ENCODE results near the gene ZFR2. TPM values are rescaled to one million over a fixed set of nuclear protein-coding genes. Genes with fewer than 3 reads are reported as not detected.
A peak's percentile ranks its signal among the peaks of the same experiment; 100 is the strongest.

The ZFR2 gene
- polyA plus RNA-seq, 2 of the 4 experiments (the other 2 are of a cell fraction) = 0.14 to 0.30 TPM

- POLR2A ChIA-PET = no interaction called here
Observed at GRCh38 chr19:3910105-3910504, 41.3 kb upstream of the ZFR2 start.

GRCh38 chr19:3908266-3909054 lies 39.6 kb upstream of the ZFR2 start:
- Histone ChIP-seq H3K27ac (no peak overlapping the region), H3K4me2 (no peak overlapping the region), H3K4me1 (no peaks in the 10 kb centered on the region), H3K9me3 (peaks cover 8% of the 10 kb centered on the region), H3K4me3 (no peak overlapping the region)
- ATAC-seq = peak; percentile 60 to 74; a peak in 4 of 6 replicates
- ChIA-PET CTCF (no interaction called here), POLR2A (no interaction called here)
- 56% methylated on average over 8 of the region's 14 CpGs for WGBS (ENCODE audit: missing lambda C conversion rate)
- DNase-seq (ENCODE audit: low read depth in 1 of 2, low spot score in 1 of 2) = no peak
- TF ChIP-seq CHD2 (IDR thresholded peaks at IDR 0.05; ENCODE audit: low read length, partially characterized antibody) (no peak), ZSCAN20 (CRISPR knock-in tag; IDR thresholded peaks at IDR 0.05) (no peak), HMGXB4 (CRISPR knock-in tag; IDR thresholded peaks at IDR 0.05; ENCODE audit: borderline replicate concordance) (no peak), EP300 (IDR thresholded peaks at IDR 0.05) (no peak), BHLHE40 (IDR thresholded peaks at IDR 0.05; ENCODE audit: low read depth, low read length) (no peak), EHMT2 (IDR thresholded peaks at IDR 0.05; ENCODE audit: low read depth) (no peak), CTCF (IDR thresholded peaks at IDR 0.05) (no peak), HOXA7 (CRISPR knock-in tag; IDR thresholded peaks at IDR 0.05) (no peak), CBX2 (IDR thresholded peaks at IDR 0.05; ENCODE audit: borderline replicate concordance, low read depth) (no peak), MAX (IDR thresholded peaks at IDR 0.05) (no peak), CEBPB (IDR thresholded peaks at IDR 0.05) (no peak), ZFP36 (IDR thresholded peaks at IDR 0.05; ENCODE audit: borderline replicate concordance, partially characterized antibody) (no peak), HEYL (CRISPR knock-in tag; IDR thresholded peaks at IDR 0.05) (no peak), GATA3 (IDR thresholded peaks at IDR 0.05; ENCODE audit: borderline replicate concordance) (no peak)
- FAIRE-seq = no peak

More at GRCh38 chr19:3910105-3910504, 41.3 kb upstream of the ZFR2 start:
- H3K4me3 ChIP-seq = no peak overlapping the region
- CTCF ChIA-PET = interaction anchor here (1.3 kb wide), 1 partner anchor 88 kb away, joined by 3 read pairs; no protein-coding TSS in a partner anchor
- no peaks in the 10 kb centered on the region for H3K4me1 ChIP-seq
- no peak overlapping the region for H3K27ac ChIP-seq
- FAIRE-seq (no peak), DNase-seq (ENCODE audit: low read depth in 1 of 2, low spot score in 1 of 2) (no peak), ATAC-seq (no peak)
- TF ChIP-seq ZSCAN20 (CRISPR knock-in tag; IDR thresholded peaks at IDR 0.05) = no peak
- TF ChIP-seq EHF (CRISPR knock-in tag; IDR thresholded peaks at IDR 0.05) = no peak
- no peak for TF ChIP-seq MYC (IDR thresholded peaks at IDR 0.05; ENCODE audit: borderline replicate concordance, low read length)
- no peak for TF ChIP-seq GATA3 (IDR thresholded peaks at IDR 0.05; ENCODE audit: borderline replicate concordance)
- TF ChIP-seq CEBPB (IDR thresholded peaks at IDR 0.05) = no peak
- no peak for TF ChIP-seq EHMT2 (IDR thresholded peaks at IDR 0.05; ENCODE audit: low read depth)
- TF ChIP-seq CHD2 (IDR thresholded peaks at IDR 0.05; ENCODE audit: low read length, partially characterized antibody) = no peak
- no peak for TF ChIP-seq ZFP36 (IDR thresholded peaks at IDR 0.05; ENCODE audit: borderline replicate concordance, partially characterized antibody)
- no peak for TF ChIP-seq ZNF302 (CRISPR knock-in tag; IDR thresholded peaks at IDR 0.05)
- no peak for TF ChIP-seq EP300 (IDR thresholded peaks at IDR 0.05)
- TF ChIP-seq POLR2A (IDR thresholded peaks at IDR 0.05; ENCODE audit: low read length) = no peak
- TF ChIP-seq RNF2 (IDR thresholded peaks at IDR 0.05; ENCODE audit: borderline replicate concordance, low read depth) = no peak
- TF ChIP-seq ATOH8 (CRISPR knock-in tag; IDR thresholded peaks at IDR 0.05; ENCODE audit: low read depth) = no peak
- TF ChIP-seq TP53 (CRISPR knock-in tag; IDR thresholded peaks at IDR 0.05) = no peak
- no peak for TF ChIP-seq MAZ (IDR thresholded peaks at IDR 0.05; ENCODE audit: borderline replicate concordance, low read depth, low read length)
- no peak for TF ChIP-seq MAFK (IDR thresholded peaks at IDR 0.05; ENCODE audit: partially characterized antibody)
- no peak for TF ChIP-seq RAD21 (conservative IDR thresholded peaks at IDR 0.05 in 1 of 2, IDR thresholded peaks at IDR 0.05 in 1 of 2)
- no peak for TF ChIP-seq NPAS2 (CRISPR knock-in tag; IDR thresholded peaks at IDR 0.05; ENCODE audit: borderline replicate concordance)
- no peak for TF ChIP-seq HOXB5 (CRISPR knock-in tag; IDR thresholded peaks at IDR 0.05)
- H3K4me2 ChIP-seq = no peak overlapping the region
- H3K9me3 ChIP-seq = peaks cover 8% of the 10 kb centered on the region
- 86% methylated on average over 1 of the region's 1 CpG for WGBS (ENCODE audit: missing lambda C conversion rate)
